HG03457 (cell line): ENCODE data around the gene TKTL1.

Source experiments
- ATAC-seq: cut with Tn5 transposase; IDR thresholded peaks from one replicate; pipeline ENCODE4 v1.9.1; 2021; ENCODE audit warnings: moderate number of reproducible peaks; ENCODE audit not compliant: unreplicated experiment

The TKTL1 gene

DNA sequence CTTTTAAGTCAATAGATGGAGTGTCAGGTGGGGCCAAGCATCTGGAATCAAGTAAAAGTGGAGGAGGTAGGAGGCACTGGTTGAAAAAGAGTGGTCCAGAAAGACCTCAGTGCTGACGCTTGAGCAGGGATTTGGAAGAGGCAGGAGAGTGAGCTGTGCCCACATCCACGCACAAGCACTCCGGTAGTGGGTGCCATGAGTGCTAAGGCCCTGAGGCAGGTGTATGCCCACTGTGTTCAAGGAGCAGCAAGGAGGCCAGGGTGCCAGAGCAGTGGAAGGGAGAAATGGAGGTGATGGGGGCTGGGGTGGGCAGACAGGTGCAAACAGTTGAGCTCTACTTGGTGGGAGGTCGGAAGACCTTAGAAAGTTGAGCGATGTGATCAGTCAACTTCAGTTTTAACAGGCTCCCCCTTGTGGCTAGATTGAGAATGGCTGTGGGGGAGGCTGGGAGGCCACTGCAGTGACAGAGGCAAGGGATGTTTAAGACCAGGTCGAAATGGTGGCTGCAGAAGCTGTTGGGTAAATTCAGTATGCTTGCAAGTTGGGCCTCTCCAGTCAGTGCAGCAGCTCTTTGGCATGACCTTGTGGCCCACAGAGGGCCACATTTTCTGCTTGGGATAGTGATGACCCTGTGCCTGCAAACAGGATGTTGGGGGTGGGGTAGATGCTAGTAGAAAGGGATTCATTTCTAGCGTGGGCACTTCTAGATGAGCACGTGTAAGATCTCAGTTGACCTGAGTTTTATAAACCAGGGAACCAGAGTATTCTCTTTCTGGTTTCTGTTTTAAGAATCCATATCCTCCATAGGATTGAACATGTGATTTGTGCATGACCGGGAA lies 12.7 kb downstream of the TKTL1 start:
- ATAC-seq, result no peak

DNA sequence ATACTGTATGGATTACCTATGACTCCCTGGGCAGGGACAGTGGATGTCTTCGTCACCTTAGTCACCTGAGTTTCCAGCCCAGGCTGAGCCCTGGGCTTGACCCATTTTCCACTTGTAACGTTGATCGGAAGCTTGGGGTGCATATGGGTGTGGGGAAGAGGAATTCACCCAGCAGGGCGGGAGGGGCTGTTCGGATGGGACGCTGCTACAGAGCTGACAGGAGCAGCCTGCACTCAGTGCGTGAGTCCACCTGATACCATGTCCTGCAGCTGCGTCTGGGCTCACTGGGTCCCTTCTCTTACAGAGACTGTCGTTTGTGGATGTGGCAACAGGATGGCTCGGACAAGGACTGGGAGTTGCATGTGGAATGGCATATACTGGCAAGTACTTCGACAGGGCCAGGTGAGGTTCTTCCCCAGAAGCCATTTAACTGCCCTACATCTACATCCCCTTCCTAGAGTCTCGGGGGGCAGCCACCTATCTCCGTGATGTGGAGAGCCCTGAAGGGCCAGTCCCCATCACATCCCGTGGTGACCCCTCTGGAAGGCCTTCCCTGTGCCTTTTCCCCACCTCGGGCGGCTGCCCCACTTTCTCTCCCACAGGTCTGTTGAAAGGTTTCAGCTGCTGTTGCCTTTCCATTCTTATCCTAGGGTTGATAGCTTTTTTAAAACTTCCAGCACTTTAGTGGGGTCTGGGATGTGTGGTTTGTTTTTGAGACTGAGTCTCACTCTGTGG lies 13.6 kb downstream of the TKTL1 start:
- no peak for ATAC-seq

DNA sequence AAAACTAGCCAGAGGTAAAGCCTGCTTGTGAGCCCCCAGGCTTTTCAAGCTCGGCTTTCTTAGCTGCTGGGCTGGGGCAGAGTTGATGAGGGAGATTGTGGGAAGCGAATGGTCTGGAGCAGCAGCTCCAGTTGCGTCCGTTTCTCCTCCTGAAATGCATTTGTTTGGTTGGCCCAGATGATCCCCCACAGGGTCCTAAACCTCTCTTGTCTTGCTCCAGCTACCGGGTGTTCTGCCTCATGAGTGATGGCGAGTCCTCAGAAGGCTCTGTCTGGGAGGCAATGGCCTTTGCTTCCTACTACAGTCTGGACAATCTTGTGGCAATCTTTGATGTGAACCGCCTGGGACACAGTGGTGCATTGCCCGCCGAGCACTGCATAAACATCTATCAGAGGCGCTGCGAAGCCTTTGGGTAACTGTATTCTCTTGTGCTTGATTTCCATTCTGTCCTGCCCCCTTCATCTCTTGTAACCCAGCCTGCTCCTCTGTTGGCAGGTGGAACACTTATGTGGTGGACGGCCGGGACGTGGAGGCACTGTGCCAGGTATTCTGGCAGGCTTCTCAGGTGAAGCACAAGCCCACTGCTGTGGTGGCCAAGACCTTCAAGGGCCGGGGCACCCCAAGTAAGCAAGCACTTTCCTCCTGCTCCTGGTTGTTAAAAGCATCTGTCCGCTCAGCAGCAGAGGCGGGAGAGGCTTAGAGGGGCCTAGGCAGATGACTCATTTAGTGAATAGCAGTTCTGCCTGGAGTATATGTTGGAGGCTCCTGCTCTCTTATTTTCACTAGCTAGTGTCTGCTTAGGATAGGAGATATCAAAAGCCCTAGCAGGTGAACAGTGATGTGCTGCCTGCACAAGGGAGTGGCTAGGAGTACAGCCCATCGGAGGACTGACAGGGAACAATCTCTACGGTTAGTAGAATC lies 15.3 kb downstream of the TKTL1 start:
- ATAC-seq, result no peak

DNA sequence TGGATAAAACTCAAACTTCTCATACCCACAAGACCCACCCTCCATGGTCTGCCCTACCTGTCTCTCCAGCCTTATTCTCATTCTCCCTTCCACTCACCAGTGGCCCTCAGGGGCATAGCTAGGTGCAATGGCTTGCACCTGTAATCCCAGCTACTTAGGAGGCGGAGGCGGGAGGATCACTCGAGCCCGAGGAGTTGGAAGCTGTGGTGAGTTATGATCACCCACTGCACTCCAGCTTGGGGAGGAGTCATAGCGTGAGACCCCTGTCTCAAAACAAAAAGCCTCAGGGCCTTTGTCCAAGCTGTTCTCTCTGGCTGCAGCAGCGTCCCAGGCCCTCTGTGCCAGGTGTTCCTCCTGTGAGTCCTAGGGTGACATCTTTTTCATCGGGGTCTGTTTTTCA lies 16.5 kb downstream of the TKTL1 start:
- no peak for ATAC-seq

DNA sequence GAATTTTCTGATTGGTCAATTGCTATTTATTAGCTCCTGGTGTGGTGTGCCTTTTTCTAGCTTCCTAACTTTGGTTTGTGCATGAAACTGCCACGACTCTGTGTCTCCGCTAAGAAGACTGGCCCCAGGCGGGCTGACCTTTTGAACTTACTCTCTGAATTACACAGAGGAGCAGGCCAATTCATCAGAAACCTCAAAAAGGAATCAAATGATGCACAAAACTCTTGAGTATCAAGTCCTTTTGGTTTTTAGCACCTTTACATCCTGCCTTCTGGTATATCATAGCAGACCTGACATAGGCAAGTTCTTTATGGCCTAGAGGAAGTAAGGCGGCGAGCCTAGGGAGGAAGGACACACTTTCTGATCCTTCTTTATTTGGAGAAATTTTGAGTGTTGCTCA lies 17.6 kb downstream of the TKTL1 start:
- ATAC-seq, result no peak

DNA sequence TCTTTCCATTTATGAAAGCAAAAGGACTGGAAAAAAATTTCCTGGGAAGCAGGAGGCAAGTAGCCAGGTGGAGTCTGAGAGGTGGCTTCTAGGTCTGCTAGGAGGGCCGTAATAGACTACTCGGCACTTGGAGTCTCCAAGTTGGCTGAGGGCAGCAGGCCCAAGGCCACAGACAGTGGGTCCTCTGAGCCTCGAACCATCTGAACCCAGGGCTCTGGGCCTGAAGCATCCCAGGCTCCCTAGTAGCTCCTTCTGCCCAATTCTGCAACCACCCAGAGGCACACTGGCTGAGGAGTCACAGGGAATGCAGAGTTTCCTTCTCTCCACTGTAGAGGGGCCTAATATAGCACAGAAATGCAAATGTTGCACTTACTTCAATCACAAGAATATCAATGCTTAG lies 19.8 kb downstream of the TKTL1 start:
- ATAC-seq, result no peak

DNA sequence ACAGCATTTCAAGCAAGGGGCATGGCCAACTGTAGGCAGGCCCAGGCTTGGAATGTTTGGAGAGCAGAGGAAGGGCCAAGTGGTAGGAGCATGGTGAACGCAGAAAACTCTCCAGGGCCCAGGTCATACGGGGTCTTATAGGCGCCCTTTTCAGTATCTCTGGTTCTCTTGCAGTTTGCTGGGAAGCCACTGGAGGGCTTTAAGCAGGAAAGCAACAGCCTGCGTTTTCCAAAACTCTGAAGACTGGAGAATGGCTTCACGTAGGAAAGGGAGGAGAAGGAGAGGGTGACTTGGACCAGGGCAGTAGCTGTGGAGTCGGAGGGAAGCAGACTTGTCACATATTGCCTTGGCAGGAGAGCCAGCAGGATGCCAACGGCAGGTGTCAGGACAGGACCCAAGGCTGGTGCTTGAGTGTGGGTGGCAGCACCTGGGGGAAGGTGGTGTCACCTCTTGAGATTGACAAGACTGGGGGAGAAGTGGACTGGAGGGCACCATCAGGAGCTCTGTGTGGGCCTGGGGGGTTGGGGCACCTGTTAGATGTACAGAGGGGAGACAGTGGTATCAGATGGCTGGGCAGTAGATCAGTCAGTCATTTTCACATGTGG lies 21.9 kb downstream of the TKTL1 start:
- no peak for ATAC-seq

DNA sequence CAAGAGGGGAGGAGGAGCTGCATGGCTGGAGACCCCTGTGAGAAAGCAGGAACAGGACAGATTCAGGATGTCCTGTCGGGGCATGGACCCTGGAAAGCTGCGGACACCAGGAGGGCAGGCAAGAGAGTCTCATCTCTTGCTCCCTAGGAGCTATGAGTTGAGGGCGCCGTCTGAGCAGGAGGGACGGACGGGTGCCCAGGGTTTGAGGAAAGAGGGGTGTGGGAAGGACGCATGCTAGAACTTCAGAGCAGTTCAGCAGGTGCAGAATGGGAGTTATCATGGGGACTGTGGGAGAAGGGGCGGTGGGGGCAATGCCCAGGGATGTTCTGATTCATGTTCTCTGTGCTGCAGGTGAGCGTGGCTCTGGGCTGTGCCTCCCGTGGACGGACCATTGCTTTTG lies 24.8 kb downstream of the TKTL1 start:
- no peak for ATAC-seq

DNA sequence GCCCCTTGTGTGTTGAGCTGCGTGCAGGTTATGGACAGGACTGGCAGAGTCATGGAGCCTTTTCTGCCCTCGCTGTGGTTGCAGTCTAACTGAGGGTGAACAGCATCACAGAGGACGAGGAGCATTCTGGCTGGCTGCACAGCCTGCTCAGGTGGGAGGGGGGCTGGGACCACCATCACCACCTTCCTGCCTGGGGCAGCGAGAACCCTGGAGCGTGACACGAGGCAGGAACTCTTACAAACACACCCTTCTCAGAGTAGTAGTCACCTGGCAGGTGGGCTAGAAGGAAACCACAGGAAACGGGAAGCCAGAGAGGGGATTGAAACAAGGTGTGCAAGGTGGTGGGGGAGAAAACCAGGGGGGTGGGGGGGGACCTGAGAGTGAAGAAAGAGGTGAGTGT lies 25.6 kb downstream of the TKTL1 start:
- no peak for ATAC-seq

DNA sequence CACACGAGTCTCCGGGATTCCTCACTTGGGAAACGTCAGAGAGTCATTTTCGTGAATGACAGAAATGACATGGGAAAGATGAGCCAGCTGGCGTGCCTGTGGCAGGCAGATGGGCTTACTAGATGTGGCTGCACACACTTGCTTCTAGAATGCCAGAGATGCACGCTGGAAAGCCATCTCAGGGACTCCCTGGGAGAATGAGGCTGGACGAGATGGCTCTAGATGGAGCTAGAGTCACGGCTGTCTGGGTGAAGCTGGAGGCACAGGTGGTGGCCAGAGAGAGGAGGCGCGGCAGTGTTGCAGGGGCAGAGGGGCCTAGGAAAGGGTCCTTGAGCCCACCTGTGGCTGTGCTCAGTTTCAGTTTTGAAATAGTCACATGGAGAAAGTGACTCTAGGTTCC lies 26.0 kb downstream of the TKTL1 start:
- ATAC-seq, result no peak

DNA sequence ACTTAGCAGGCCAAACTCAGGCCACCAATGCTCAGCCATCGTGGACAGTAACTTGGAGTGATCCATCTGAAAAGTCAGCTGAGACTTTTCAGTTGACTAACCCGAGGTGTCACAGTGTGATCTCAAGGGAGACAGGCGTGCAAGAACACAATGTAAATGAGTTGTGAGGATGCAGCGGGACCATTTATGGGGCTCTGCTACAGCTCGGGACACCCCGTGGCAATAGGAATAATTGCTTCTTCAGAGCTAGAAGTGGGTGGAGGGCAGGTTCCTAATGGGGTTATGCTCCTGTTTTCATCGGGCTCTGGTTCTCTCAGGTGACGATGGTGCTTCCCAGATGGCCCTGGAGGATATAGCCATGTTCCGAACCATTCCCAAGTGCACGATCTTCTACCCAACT lies 27.3 kb downstream of the TKTL1 start:
- no peak for ATAC-seq

DNA sequence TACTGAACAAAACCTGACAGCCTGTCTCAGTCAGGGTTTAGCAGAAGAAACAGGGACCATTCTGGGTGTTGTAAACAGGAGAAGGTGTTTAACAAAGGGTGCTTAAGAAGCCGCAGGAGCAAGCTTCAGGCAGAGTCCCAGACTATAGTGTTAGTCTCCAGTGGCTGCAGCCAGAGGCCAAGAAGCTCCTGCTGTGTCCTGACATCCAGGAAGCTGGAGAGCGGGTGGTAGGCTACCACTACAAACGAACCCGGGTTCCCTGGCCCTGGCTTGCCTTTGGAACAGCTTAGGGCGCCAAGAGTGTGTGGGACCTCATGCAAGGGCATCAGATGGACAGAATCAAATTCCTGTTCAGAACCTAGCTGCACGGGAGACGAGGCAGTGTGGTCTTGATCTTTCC lies 27.9 kb downstream of the TKTL1 start:
- no peak for ATAC-seq

DNA sequence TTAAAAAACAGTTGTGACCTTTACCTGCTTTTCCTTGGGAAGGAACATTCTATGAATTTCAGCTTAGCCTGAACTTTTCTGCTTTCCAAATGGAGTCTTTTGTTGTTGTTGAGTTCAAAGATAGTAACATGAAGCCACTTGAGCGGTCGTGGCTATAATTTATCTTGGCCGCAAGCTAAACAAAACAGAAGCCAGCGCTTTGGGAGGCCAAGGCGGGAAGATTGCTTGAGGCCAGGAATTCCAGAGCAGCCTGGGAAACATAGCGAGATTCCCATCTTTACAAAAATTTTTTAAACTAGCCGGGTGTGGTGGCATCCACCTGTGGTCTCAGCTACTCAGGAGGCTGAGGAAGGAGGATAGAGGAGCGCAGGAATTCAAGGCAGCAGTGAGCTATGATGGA lies 29.9 kb downstream of the TKTL1 start:
- no peak for ATAC-seq

DNA sequence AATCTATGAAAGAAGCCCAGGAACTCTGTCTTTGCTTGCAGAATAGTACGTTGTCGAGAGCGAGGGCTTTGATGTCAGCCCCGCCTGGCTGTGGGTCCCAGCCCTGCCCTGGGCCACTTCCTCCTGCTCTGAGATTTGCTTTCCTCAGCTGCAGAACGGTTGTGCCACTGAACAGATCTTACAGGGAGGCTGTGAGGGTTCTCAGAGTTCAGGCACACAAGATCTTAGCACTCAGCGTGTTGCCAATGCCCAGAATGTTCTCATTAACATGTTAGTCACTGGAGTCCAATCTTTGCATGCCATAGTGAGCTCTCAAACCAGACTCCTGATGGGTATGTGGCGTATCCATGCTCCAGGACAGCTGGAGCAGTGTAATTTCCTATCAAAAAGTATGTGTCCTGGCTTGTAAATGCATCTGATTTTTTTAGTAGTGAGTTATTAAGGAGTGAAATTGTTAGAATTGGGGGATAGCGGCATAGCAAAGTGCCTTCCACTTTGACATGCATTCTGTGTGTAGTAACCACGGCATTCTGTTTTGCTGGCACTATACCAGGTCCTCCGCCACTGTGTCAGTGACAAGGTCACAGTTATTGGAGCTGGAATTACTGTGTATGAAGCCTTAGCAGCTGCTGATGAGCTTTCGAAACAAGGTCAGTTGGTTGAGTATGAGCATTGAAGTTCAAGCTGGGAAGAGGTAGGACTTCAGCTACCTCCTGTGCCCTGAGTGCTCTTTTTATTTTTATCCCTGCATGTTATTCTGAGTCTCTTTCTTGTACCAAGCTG lies 31.6 kb downstream of the TKTL1 start:
- ATAC-seq, result no peak

DNA sequence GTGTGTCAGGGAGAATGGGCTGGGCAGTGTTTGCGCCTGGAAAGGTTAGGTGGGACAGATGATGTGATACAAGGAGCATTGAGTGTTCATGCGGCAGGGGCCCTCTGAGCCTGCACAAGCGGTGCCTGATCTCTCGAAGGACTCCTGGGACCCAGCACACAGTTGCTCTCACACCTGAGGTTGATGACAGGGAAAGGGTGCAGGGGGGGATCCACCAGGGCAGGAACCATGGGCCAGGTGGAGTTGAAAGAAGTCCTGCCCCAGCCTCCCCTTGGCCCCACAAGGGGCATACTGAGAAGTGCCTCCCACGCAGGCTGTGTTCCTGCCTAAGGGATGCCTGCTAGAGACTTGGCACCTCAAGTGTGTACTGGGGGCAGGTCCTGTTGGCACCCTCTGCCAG lies 33.1 kb downstream of the TKTL1 start:
- no peak for ATAC-seq

DNA sequence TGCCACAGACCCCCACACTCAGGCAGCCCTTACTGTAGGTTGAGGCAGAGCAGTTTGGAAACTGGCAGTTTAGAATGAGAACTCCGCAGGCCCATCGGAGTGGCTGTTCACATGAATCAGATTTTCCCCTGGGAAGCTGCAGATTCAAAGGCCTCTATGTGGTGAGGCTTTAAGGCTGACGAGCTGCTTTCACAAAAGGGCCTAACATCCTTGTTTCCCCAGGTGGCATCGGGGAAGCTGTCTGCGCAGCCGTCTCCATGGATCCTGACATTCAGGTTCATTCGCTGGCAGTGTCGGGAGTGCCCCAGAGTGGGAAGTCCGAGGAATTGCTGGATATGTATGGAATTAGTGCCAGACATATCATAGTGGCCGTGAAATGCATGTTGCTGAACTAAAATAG lies 33.7 kb downstream of the TKTL1 start:
- no peak for ATAC-seq

DNA sequence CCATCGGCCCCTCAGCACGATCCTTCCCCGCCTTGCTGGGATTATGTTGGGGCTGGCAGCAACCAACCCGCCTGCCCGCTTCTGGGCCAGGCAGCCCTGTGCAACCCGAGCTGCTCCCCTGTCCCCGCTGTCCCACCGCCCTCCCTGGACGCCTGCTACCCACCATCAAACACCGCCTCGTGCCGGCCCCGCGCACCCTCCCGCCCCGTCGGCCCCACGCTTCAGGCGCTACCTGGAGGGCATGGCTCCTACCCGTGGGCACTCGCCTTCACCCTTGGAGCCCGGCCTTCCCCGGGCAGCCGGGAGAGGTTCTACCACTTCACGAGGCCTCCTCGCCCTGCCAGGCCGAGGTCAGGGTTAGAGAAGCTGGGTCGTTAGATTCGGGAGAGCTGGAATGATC lies 37.0 kb downstream of the TKTL1 start:
- no peak for ATAC-seq

DNA sequence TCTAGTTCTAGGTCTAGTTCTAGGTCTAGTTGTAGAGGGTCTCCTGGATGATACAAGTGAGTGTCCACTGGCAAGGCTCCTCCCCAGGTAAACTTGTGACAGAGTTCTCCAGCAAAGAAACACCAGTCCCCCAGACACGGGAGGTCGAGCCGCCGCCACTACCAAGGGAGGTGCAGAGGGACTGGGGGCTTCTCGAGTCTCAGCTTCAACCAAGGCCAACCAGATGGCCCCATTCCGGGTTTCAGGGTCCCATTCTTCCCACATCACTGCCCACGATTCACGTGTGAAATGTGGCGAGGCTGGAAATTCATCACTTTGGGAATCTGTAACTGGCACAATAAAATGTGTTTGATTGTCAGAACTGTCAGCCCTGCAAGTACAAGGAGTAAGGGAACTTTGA lies 37.5 kb downstream of the TKTL1 start:
- no peak for ATAC-seq

DNA sequence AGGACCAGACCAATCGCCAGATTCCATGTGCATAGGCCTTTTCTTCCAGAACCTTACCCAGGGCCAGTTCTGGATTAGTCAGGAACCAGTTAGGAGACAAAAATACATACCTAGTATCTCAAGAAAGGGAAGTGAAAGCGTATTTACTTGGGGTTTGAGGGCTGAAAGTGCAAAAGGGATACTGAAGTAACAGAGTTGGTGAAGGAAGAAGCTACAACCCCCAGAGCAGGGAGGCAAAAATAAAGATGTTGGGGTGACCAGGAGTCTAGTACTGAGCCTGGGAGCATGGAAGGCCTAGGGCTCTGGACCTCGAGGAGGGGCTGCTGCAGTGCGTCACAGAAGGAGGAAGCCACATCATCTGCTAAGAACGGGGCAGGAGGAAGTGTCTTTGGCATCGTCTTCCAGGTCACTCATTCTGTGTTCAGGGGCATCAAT lies 38.3 kb downstream of the TKTL1 start:
- no peak for ATAC-seq

DNA sequence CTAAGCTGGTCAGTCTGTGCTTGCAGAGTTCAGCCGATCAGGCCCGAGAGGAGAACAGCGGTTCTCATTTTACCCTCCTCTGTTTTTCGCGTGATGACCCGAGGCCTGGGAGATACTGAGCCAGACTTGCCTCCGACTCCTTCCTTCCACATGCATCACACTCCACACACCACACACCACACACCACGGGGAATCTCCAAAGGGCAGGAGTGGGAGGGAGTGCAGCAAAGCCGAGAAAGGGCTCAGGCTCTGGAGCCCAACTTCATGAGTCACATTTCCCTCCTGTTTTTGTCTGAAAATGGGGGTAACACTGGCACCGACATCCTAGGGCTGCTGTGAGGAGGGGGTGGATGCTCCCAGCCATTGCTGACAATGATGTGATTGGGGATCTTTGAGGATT lies 38.9 kb downstream of the TKTL1 start:
- no peak for ATAC-seq
